Parathyroid adenoma (tissue), 2 donors: Measurements from ENCODE around the gene ZDHHC20.

Source experiments
- H2AFZ ChIP-seq: fragments of 300-600 bp; sonication (generic); one replicate; pipeline ENCODE4 v1.7.0; 2017; ENCODE audit warnings: antibody characterized with exemption, mild to moderate bottlenecking
- H3K27ac ChIP-seq: fragments of 300-600 bp; sonication (generic); one replicate; pipeline ENCODE4 v1.7.0; 2017
- H3K27me3 ChIP-seq: fragments of 300-600 bp; sonication (generic); one replicate; pipeline ENCODE4 v1.7.0; 2017; ENCODE audit warnings: low read length; ENCODE audit not compliant: control insufficient read depth, insufficient read depth
- H3K36me3 ChIP-seq: fragments of 300-600 bp; sonication (generic); one replicate; pipeline ENCODE4 v1.7.0; 2017; ENCODE audit warnings: low read length; ENCODE audit not compliant: control insufficient read depth, insufficient read depth
- H3K4me1 ChIP-seq: fragments of 300-600 bp; sonication (generic); one replicate; pipeline ENCODE4 v1.7.0; 2017; ENCODE audit warnings: control low read depth
- H3K4me2 ChIP-seq: fragments of 300-600 bp; sonication (generic); one replicate; pipeline ENCODE4 v1.7.0; 2017; ENCODE audit warnings: low read length
- H3K4me3 ChIP-seq: fragments of 300-600 bp; sonication (generic); one replicate; pipeline ENCODE4 v1.7.0; 2017; ENCODE audit warnings: low read depth, low read length
- H3K79me2 ChIP-seq: fragments of 300-600 bp; sonication (generic); one replicate; pipeline ENCODE4 v1.7.0; 2017; ENCODE audit warnings: control low read depth
- H3K9ac ChIP-seq: fragments of 300-600 bp; sonication (generic); one replicate; pipeline ENCODE4 v1.7.0; 2017; ENCODE audit warnings: mild to moderate bottlenecking
- H3K9me3 ChIP-seq: fragments of 300-600 bp; sonication (generic); one replicate; pipeline ENCODE4 v1.7.0; 2017; ENCODE audit warnings: low read length; ENCODE audit not compliant: control insufficient read depth
- TF ChIP-seq, protein P1 (sequence below): fragments of 300-600 bp; sonication (generic); IDR thresholded peaks from one replicate; pipeline ENCODE4 v1.7.0; 2017; ENCODE audit warnings: antibody characterized with exemption, mild to moderate bottlenecking
- donor health status: primary hyperparathyroidism.

ZDHHC20 gene

DNA sequence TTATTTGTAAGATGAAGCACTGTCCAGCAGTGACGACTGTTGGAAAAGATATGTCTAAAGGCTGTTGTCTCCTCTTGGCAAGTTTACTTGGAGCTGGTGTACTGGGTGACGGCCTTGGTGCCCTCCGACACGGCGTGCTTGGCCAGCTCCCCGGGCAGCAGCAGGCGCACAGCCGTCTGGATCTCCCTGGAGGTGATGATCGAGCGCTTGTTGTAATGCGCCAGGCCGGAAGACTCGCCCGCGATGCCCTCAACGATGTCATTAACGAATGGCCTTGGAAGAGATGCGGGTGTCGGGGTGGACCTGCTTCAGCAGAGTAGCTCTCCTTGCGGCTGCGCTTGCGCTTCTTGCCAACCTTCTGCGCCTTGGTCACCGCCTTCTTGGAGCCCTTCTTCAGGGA, 24.6 kb upstream of the ZDHHC20 start:
- Histone ChIP-seq H3K9ac (no peak overlapping the region), H2AFZ (no peak overlapping the region), H3K4me3 (no peak overlapping the region), H3K27me3 (no peaks in the 10 kb centered on the region), H3K4me1 (no peaks in the 10 kb centered on the region), H3K36me3 (no peaks in the 10 kb centered on the region), H3K9me3 (no peaks in the 10 kb centered on the region), H3K27ac (no peak overlapping the region), H3K79me2 (no peaks in the 10 kb centered on the region), H3K4me2 (no peak overlapping the region)
- TF ChIP-seq, protein P1, sequence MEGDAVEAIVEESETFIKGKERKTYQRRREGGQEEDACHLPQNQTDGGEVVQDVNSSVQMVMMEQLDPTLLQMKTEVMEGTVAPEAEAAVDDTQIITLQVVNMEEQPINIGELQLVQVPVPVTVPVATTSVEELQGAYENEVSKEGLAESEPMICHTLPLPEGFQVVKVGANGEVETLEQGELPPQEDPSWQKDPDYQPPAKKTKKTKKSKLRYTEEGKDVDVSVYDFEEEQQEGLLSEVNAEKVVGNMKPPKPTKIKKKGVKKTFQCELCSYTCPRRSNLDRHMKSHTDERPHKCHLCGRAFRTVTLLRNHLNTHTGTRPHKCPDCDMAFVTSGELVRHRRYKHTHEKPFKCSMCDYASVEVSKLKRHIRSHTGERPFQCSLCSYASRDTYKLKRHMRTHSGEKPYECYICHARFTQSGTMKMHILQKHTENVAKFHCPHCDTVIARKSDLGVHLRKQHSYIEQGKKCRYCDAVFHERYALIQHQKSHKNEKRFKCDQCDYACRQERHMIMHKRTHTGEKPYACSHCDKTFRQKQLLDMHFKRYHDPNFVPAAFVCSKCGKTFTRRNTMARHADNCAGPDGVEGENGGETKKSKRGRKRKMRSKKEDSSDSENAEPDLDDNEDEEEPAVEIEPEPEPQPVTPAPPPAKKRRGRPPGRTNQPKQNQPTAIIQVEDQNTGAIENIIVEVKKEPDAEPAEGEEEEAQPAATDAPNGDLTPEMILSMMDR = no peak

GRCh38 chr13:21481359-21481758, 22.3 kb upstream of the ZDHHC20 start:
- peak overlapping the region; percentile 17 for H2AFZ ChIP-seq
- peaks cover 3% of the 10 kb centered on the region for H3K4me1 ChIP-seq
- no peaks in the 10 kb centered on the region for H3K9me3 ChIP-seq
- no peak overlapping the region for H3K27ac ChIP-seq
- H3K4me3 ChIP-seq = no peak overlapping the region
- H3K79me2 ChIP-seq = no peaks in the 10 kb centered on the region
- TF ChIP-seq, protein P1 = no peak
- H3K9ac ChIP-seq = no peak overlapping the region
- no peaks in the 10 kb centered on the region for H3K36me3 ChIP-seq
- H3K27me3 ChIP-seq = no peaks in the 10 kb centered on the region
- H3K4me2 ChIP-seq = peak overlapping the region; percentile 8

DNA sequence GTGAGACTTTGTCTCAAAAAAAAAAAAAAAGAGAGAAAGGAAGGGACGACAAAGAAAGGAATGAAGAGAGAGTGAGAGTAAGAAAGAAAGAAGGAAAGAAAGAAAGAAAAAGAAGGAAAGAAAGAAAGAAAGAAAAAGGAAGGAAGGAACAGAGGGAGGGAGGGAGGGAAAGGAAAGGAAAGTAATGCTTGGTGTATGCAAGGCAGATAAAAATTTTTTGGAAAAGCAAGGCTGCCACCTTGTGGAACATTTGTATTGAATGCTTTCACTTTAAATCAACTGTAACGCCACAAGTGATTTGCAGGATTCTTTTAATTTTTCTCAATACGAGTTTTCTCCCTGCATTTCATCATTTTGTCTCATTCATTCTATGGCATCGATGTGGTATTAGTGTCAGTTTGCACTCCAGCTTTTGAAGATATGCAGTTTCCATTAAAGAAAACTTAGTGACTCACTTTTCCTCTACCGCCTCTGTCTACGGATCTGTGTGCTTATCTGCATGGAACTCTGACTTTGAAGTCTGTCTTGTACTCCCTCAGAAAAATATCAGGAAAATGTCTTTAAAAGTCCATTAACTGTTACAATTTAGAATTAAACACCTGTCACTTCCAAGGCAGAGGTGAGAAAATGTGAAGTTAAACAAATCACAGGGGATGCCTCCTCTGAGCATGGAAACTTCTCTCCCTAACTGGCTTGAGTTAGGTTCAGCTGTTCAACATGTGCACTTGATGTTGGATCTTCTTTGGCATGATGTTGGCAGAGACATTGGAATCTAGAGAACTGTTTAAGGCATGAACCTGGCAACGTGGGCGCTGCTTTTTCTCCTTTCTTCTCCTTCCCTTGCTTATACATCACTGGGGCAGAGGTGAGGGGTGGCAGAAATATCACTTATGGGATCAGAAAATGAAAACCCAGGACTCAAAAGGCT, 20.0 kb upstream of the ZDHHC20 start:
- Histone ChIP-seq H2AFZ (peak overlapping the region; percentile 11), H3K4me2 (peak overlapping the region; percentile 25), H3K36me3 (no peaks in the 10 kb centered on the region), H3K79me2 (no peaks in the 10 kb centered on the region), H3K27me3 (no peaks in the 10 kb centered on the region), H3K4me1 (peaks cover 3% of the 10 kb centered on the region), H3K9me3 (no peaks in the 10 kb centered on the region), H3K4me3 (peak overlapping the region; percentile 50), H3K27ac (no peak overlapping the region), H3K9ac (no peak overlapping the region)
- TF ChIP-seq, protein P1 = peak; percentile 27

GRCh38 chr13:21476893-21477472, 17.9 kb upstream of the ZDHHC20 start:
- no peaks in the 10 kb centered on the region for H3K79me2 ChIP-seq
- H3K27me3 ChIP-seq = no peaks in the 10 kb centered on the region
- H3K4me3 ChIP-seq = peak overlapping the region; percentile 15
- no peaks in the 10 kb centered on the region for H3K36me3 ChIP-seq
- TF ChIP-seq, protein P1 = peak; percentile 84
- peak overlapping the region; percentile 39 for H3K4me2 ChIP-seq
- no peak overlapping the region for H3K27ac ChIP-seq
- H3K9me3 ChIP-seq = no peaks in the 10 kb centered on the region
- peaks cover 3% of the 10 kb centered on the region for H3K4me1 ChIP-seq
- H2AFZ ChIP-seq = peak overlapping the region; percentile 68
- no peak overlapping the region for H3K9ac ChIP-seq
